K562 (cell line): ENCODE results near the gene ATG13. TPM values are rescaled to one million over a fixed set of nuclear protein-coding genes. Genes with fewer than 3 reads are reported as not detected.

Source experiments
- ATAC-seq: fragments of 200-7000 bp; cut with Tn5 transposase; 3 replicates; pipeline ENCODE4 v1.9.1; 2020; ENCODE audit warnings: moderate library complexity
- BruUV-seq: library from RNA; stranded (reverse); fragments of 400-500 nt; replicated peaks from 2 replicates; lab custom pipeline; 2021; lab: Mats Ljungman, UMichigan
- CTCF ChIA-PET: fragments of 300-600 bp; formaldehyde crosslinking; extraction: SDS; loops from one replicate; lab custom pipeline; 2021; ENCODE audit warnings: low intra/inter-chr PET ratio; lab: Yijun Ruan, JAX
- POLR2A ChIA-PET: fragments of 300-600, 350-650 bp; sonication (Branson Sonifier 250); formaldehyde crosslinking; extraction: SDS; loops from one replicate; lab custom pipeline; 2021; ENCODE audit warnings: antibody characterized with exemption, inconsistent platforms; lab: Yijun Ruan, JAX
- DNase-seq, 4 experiments: peaks; one replicate each; pipeline versions ENCODE4 v3.0.0 to v3.0.0-alpha.2; 2011 to 2018; ENCODE audit warnings: low spot score in 3 of 4, mixed read lengths in 3 of 4; ENCODE audit errors: extremely low read depth in 1 of 4
- FAIRE-seq: peaks from 2 replicates; lab custom pipeline; 2011; peaks lifted over from hg19 to GRCh38; lab: Jason Lieb, UNC
- H2AFZ ChIP-seq: 2 replicates; pipeline ENCODE4 v1.6.0; 2011; ENCODE audit warnings: low read depth, low read length, control low read depth, inconsistent platforms
- H3K27ac ChIP-seq: fragments of 200-600 bp; 3 replicates; pipeline ENCODE4 v1.8.0; 2011; ENCODE audit warnings: low read depth, mild to moderate bottlenecking, control low read depth, inconsistent platforms, low read length, moderate library complexity, mixed read lengths; ENCODE audit errors: extremely low read depth
- H3K27me3 ChIP-seq, 2 experiments: fragments of 300-600 bp in 1 of 2; 2 replicates in 1 of 2; 3 replicates in 1 of 2; pipeline versions ENCODE4 v1.6.0 to v1.8.0; 2011; ENCODE audit warnings: inconsistent platforms in 2 of 2, low read length in 2 of 2, mild to moderate bottlenecking in 1 of 2, mixed read lengths in 1 of 2, moderate library complexity in 1 of 2; ENCODE audit not compliant: control insufficient read depth in 2 of 2, insufficient read depth in 2 of 2
- H3K36me3 ChIP-seq: fragments of 300-600 bp; 3 replicates; pipeline ENCODE4 v1.8.0; 2011; ENCODE audit warnings: mild to moderate bottlenecking, low read length, inconsistent platforms; ENCODE audit not compliant: control insufficient read depth, insufficient read depth
- H3K4me1 ChIP-seq, 2 experiments: fragments of 200-600 bp in 1 of 2; replicated peaks in 1 of 2; 2 replicates in 1 of 2; 3 replicates in 1 of 2; pipeline versions ENCODE4 v1.5.1 to v1.8.0; 2011; ENCODE audit warnings: inconsistent platforms in 2 of 2, low read length in 2 of 2, mild to moderate bottlenecking in 1 of 2, mixed read lengths in 1 of 2, moderate library complexity in 1 of 2; ENCODE audit not compliant: control insufficient read depth in 2 of 2, insufficient read depth in 2 of 2
- H3K4me2 ChIP-seq: 2 replicates; pipeline ENCODE4 v1.6.1; 2011; ENCODE audit warnings: low read length, control low read depth, inconsistent platforms, mixed read lengths; ENCODE audit not compliant: insufficient read depth
- H3K4me3 ChIP-seq: fragments of 200-600 bp; sonication (generic), shearing (Covaris generic); 2 replicates; pipeline ENCODE4 v1.5.1; 2016; ENCODE audit warnings: control low read depth, inconsistent platforms
- H3K79me2 ChIP-seq: fragments of 200-600 bp; 3 replicates; pipeline ENCODE4 v1.8.0; 2011; ENCODE audit warnings: low read length, inconsistent platforms; ENCODE audit not compliant: control insufficient read depth, insufficient read depth
- H3K9ac ChIP-seq, 2 experiments: 2 replicates each; pipeline versions ENCODE4 v1.6.0 to v1.6.1; 2011; ENCODE audit warnings: low read depth in 2 of 2, low read length in 2 of 2, control low read depth in 1 of 2, inconsistent platforms in 1 of 2, mild to moderate bottlenecking in 1 of 2, mixed read lengths in 1 of 2; ENCODE audit not compliant: insufficient read depth in 1 of 2
- H3K9me1 ChIP-seq: one replicate; pipeline ENCODE4 v1.6.0; 2011; ENCODE audit warnings: inconsistent platforms, mild to moderate bottlenecking, low read length, moderate library complexity; ENCODE audit not compliant: control insufficient read depth, insufficient read depth
- H3K9me3 ChIP-seq: replicated peaks from 2 replicates; pipeline ENCODE4 v1.5.1; 2011; ENCODE audit warnings: low read depth, low read length, inconsistent platforms; ENCODE audit not compliant: control insufficient read depth, insufficient read depth
- H4K20me1 ChIP-seq: replicated peaks from 2 replicates; pipeline ENCODE4 v1.6.1; 2011; ENCODE audit warnings: low read length, inconsistent platforms, mixed read lengths; ENCODE audit not compliant: control insufficient read depth, insufficient read depth
- ATF3 ChIP-seq, 2 experiments: fragments of 450-650 bp in 1 of 2; sonication (generic) in 1 of 2; formaldehyde crosslinking in 1 of 2; IDR thresholded peaks in 1 of 2; conservative IDR thresholded peaks in 1 of 2; 2 replicates each; pipeline versions ENCODE4 v1.6.1 to v1.8.1; 2016 to 2023; ENCODE audit warnings: mild to moderate bottlenecking in 2 of 2, moderate library complexity in 2 of 2, inconsistent platforms in 1 of 2, missing genetic modification reagents in 1 of 2
- FOXA1 ChIP-seq: fragments of 450-650 bp; IDR thresholded peaks from 2 replicates; pipeline ENCODE4 v1.6.1; 2016; ENCODE audit warnings: mild to moderate bottlenecking, borderline replicate concordance
- MEF2A ChIP-seq: IDR thresholded peaks from 2 replicates; pipeline ENCODE4 v1.6.1; 2011; ENCODE audit warnings: low read depth, mild to moderate bottlenecking, low read length, moderate library complexity; ENCODE audit not compliant: control insufficient read depth
- WGBS: fragments of 100-300 bp; shearing (Covaris generic); methylation state at CpG from one replicate; pipeline ENCODE4 v1.1.6; 2016; ENCODE audit warnings: low coverage, mixed read lengths; ENCODE audit not compliant: insufficient coverage; ENCODE audit errors: missing lambda C conversion rate; 5-methylcytosine and 5-hydroxymethylcytosine counted together
- in situ Hi-C: fragments of 300-500 bp; cut with MboI; formaldehyde crosslinking; loops from 4 replicates; pipeline ENCODE4 v1.15.0; 2018; ENCODE audit warnings: inconsistent platforms, mixed read lengths
- intact Hi-C: fragments of 100-400 bp; cut with micrococcal nuclease; formaldehyde crosslinking; loops from 2 replicates; pipeline ENCODE4 v1.14.2; 2022
- polyA plus RNA-seq, 8 experiments: library from polyadenylated mRNA; depleted of rRNA in 4 of 8; stranded (reverse) in 5 of 8; unstranded in 3 of 8; fragments of >200 nt; fragmentation: Nextera tagmentation in 2 of 8; fragmentation: Illumina TruSeq in 1 of 8; extraction: Ambion mirVana in 2 of 8; extraction: Trizol in 1 of 8; gene quantifications; 2 replicates each; pipeline versions ENCODE4 v1.2.1 to v1.2.3, GENCODE V29; 2011 to 2014; ENCODE audit warnings: inconsistent platforms in 1 of 8, missing spikeins in 1 of 8
- total RNA-seq, 7 experiments: library from RNA; depleted of rRNA in 6 of 7; stranded (reverse); fragments of >200 nt in 6 of 7; fragmentation: Illumina TruSeq in 2 of 7; extraction: Trizol in 2 of 7; gene quantifications; 2 replicates each; pipeline versions ENCODE4 v1.2.1 to v1.2.3, GENCODE V29; 2011 to 2021; ENCODE audit warnings: low replicate concordance in 1 of 7

Gene ATG13
- total and polyA plus RNA-seq, 9 of the 15 experiments (the other 6 are each of a cell fraction or from before 2014, with no cell fraction given) = 13.1 to 61.5 (median 36.5) TPM

GRCh38 chr11:46721286-46721685 is 103.9 kb downstream of the ATG13 start:
- TF ChIP-seq MEF2A (peak; percentile 76; the same call in 1 of the 2 replicates), ATF3 (IDR thresholded peaks at IDR 0.05) (peak; percentile 25; the same call in 1 of the 2 replicates), ATF3 (CRISPR knock-in tag; conservative IDR thresholded peaks at IDR 0.05) (no peak), FOXA1 (no peak)
- H3K9me1 ChIP-seq = no peaks in the 10 kb centered on the region
- FAIRE-seq (no peak), ATAC-seq (no peak), DNase-seq (no peak)
- H3K79me2 ChIP-seq = no peaks in the 10 kb centered on the region
- H3K36me3 ChIP-seq = no peaks in the 10 kb centered on the region
- no peak overlapping the region for H3K4me3 ChIP-seq
- peaks cover 4% of the 10 kb centered on the region; the same call in 1 of the 2 replicates for H3K9me3 ChIP-seq
- POLR2A ChIA-PET = interaction anchor here (0.9 to 1.3 kb wide), 2 partner anchors 10 to 166 kb away, joined by 3 to 7 read pairs; no protein-coding TSS in a partner anchor
- H4K20me1 ChIP-seq = no peaks in the 10 kb centered on the region
- peaks cover 4 to 21% of the 10 kb centered on the region in 2 experiments; a peak in 4 of 5 replicates for H3K4me1 ChIP-seq
- peak overlapping the region; percentile 58; the same call in 1 of the 2 replicates for H2AFZ ChIP-seq
- in situ Hi-C loops = no loop called here
- H3K27ac ChIP-seq = no peak overlapping the region
- CTCF ChIA-PET = no interaction called here
- WGBS = 42% methylated on average over 6 of the region's 6 CpGs
- H3K4me2 ChIP-seq = no peak overlapping the region
- no peak overlapping the region; a peak in 1 of 4 replicates for H3K9ac ChIP-seq
- H3K27me3 ChIP-seq = peaks cover 0 to 3% of the 10 kb centered on the region in 2 experiments; a peak in 1 of 5 replicates
- BruUV-seq = no TSS peak
- intact Hi-C loops = no loop called here
